HepG2 (cell line): ENCODE data around the gene KLF15. TPM values are rescaled to one million over a fixed set of nuclear protein-coding genes. Genes with fewer than 3 reads are reported as not detected.

Experiments
- ATAC-seq: fragments of 200-7000 bp; cut with Tn5 transposase; 3 replicates; pipeline ENCODE4 v1.9.1; 2020; ENCODE audit warnings: mild to moderate bottlenecking, moderate library complexity
- BruUV-seq: library from RNA; stranded (reverse); fragments of 400-500 nt; replicated peaks from 2 replicates; lab custom pipeline; 2021; lab: Mats Ljungman, UMichigan
- CTCF ChIA-PET: fragments of 300-600 bp; formaldehyde crosslinking; extraction: SDS; loops from one replicate; lab custom pipeline; 2021; ENCODE audit warnings: low total read pairs, inconsistent platforms, low intra/inter-chr PET ratio; lab: Yijun Ruan, JAX
- POLR2A ChIA-PET: fragments of 350-600 bp; sonication (Branson Sonifier 250); formaldehyde crosslinking; loops from one replicate; lab custom pipeline; 2020; ENCODE audit warnings: antibody characterized with exemption, inconsistent platforms; lab: Yijun Ruan, JAX
- DNase-seq: peaks from one replicate; pipeline ENCODE4 v3.0.0-alpha.2; 2015; ENCODE audit warnings: low spot score
- FAIRE-seq: peaks from 3 replicates; lab custom pipeline; 2011; peaks lifted over from hg19 to GRCh38; lab: Jason Lieb, UNC
- H2AFZ ChIP-seq: one replicate; pipeline ENCODE4 v1.6.1; 2011; ENCODE audit warnings: low read length, inconsistent platforms
- H3K27ac ChIP-seq: fragments of 300-600 bp; 3 replicates; pipeline ENCODE4 v1.8.0; 2011; ENCODE audit warnings: mixed run types, mild to moderate bottlenecking, mixed read lengths, low read length, inconsistent platforms; ENCODE audit not compliant: insufficient read depth; ENCODE audit errors: extremely low read length
- H3K27me3 ChIP-seq, 2 experiments: fragments of 200-600 bp in 1 of 2; 2 replicates in 1 of 2; 3 replicates in 1 of 2; pipeline versions ENCODE4 v1.6.0 to v1.8.0; 2011; ENCODE audit warnings: low read length in 2 of 2, mild to moderate bottlenecking in 2 of 2, moderate library complexity in 2 of 2, inconsistent platforms in 1 of 2; ENCODE audit not compliant: insufficient read depth in 2 of 2, control insufficient read depth in 1 of 2
- H3K36me3 ChIP-seq, 2 experiments: fragments of 200-600 bp in 1 of 2; replicated peaks in 1 of 2; 2 replicates in 1 of 2; 3 replicates in 1 of 2; pipeline versions ENCODE4 v1.5.1 to v1.8.0; 2011; ENCODE audit warnings: low read length in 2 of 2, inconsistent platforms in 1 of 2; ENCODE audit not compliant: insufficient read depth in 2 of 2, control insufficient read depth in 1 of 2
- H3K4me1 ChIP-seq: 2 replicates; pipeline ENCODE4 v1.5.1; 2012; ENCODE audit warnings: low read length, inconsistent platforms; ENCODE audit not compliant: insufficient read depth
- H3K4me2 ChIP-seq: 2 replicates; pipeline ENCODE4 v1.6.0; 2011; ENCODE audit warnings: low read depth, low read length, inconsistent platforms
- H3K4me3 ChIP-seq, 3 experiments: fragments of 200-600 bp in 1 of 3; sonication (generic), shearing (Covaris generic) in 1 of 3; replicated peaks in 1 of 3; 2 replicates each; pipeline ENCODE4 v1.5.1; 2011 to 2016; ENCODE audit warnings: low read length in 3 of 3, inconsistent platforms in 2 of 3, low read depth in 2 of 3, mild to moderate bottlenecking in 2 of 3, control low read depth in 1 of 3, mixed read lengths in 1 of 3; ENCODE audit not compliant: insufficient read depth in 1 of 3
- H3K79me2 ChIP-seq: one replicate; pipeline ENCODE4 v1.6.1; 2011; ENCODE audit warnings: low read length, inconsistent platforms; ENCODE audit not compliant: insufficient read depth
- H3K9ac ChIP-seq: 2 replicates; pipeline ENCODE4 v1.6.0; 2011; ENCODE audit warnings: mild to moderate bottlenecking, low read depth, low read length, inconsistent platforms; ENCODE audit not compliant: insufficient read depth
- H3K9me3 ChIP-seq: 2 replicates; pipeline ENCODE4 v1.5.1; 2012; ENCODE audit warnings: mild to moderate bottlenecking, low read length
- H4K20me1 ChIP-seq: 2 replicates; pipeline ENCODE4 v1.6.0; 2011; ENCODE audit warnings: inconsistent platforms, mild to moderate bottlenecking, low read length, moderate library complexity; ENCODE audit not compliant: insufficient read depth
- AKNA ChIP-seq: sonication (generic); formaldehyde crosslinking; IDR thresholded peaks from 2 replicates; pipeline ENCODE4 v1.4.0; 2020; ENCODE audit warnings: missing genetic modification reagents, borderline replicate concordance
- CSRNP1 ChIP-seq: sonication (generic); formaldehyde crosslinking; IDR thresholded peaks from 2 replicates; pipeline ENCODE4 v1.8.1; 2023; ENCODE audit warnings: mild to moderate bottlenecking, missing genetic modification reagents
- DBP ChIP-seq: sonication (generic); formaldehyde crosslinking; IDR thresholded peaks from 2 replicates; pipeline ENCODE4 v1.4.0; 2020; ENCODE audit warnings: missing genetic modification reagents; ENCODE audit errors: not compliant biosample characterization
- HDAC1 ChIP-seq: sonication (generic); formaldehyde crosslinking; IDR thresholded peaks from 2 replicates; pipeline ENCODE4 v1.5.1; 2020; ENCODE audit warnings: mild to moderate bottlenecking, missing genetic modification reagents
- MATR3 ChIP-seq: sonication (generic); formaldehyde crosslinking; IDR thresholded peaks from 2 replicates; pipeline ENCODE4 v1.4.0; 2020; ENCODE audit warnings: missing genetic modification reagents
- MTA3 ChIP-seq: sonication (generic); formaldehyde crosslinking; IDR thresholded peaks from 2 replicates; pipeline ENCODE4 v1.4.0; 2020; ENCODE audit warnings: missing genetic modification reagents
- PHF21A ChIP-seq: sonication (generic); formaldehyde crosslinking; IDR thresholded peaks from 2 replicates; pipeline ENCODE4 v1.5.0; 2020; ENCODE audit warnings: mild to moderate bottlenecking, missing genetic modification reagents
- SIX4 ChIP-seq: sonication (generic); formaldehyde crosslinking; IDR thresholded peaks from 2 replicates; pipeline ENCODE4 v1.4.0; 2020; ENCODE audit warnings: missing genetic modification reagents
- SOX6 ChIP-seq, 2 experiments: fragments of 450-650 bp in 1 of 2; sonication (generic) in 1 of 2; formaldehyde crosslinking in 1 of 2; IDR thresholded peaks; 2 replicates each; pipeline versions ENCODE4 v1.4.0 to v1.6.1; 2017 to 2020; ENCODE audit warnings: antibody characterized with exemption in 1 of 2, mild to moderate bottlenecking in 1 of 2, missing genetic modification reagents in 1 of 2
- ZBTB2 ChIP-seq: sonication (generic); formaldehyde crosslinking; IDR thresholded peaks from 2 replicates; pipeline ENCODE4 v1.8.0; 2022; ENCODE audit warnings: low read depth, missing genetic modification reagents
- ZEB1 ChIP-seq: IDR thresholded peaks from 2 replicates; pipeline ENCODE4 v1.6.1; 2012; ENCODE audit warnings: mild to moderate bottlenecking, low read depth, inconsistent platforms; ENCODE audit not compliant: insufficient replicate concordance
- ZNF354B ChIP-seq: sonication (generic); formaldehyde crosslinking; IDR thresholded peaks from 2 replicates; pipeline ENCODE4 v1.8.0; 2022; ENCODE audit warnings: mild to moderate bottlenecking, missing genetic modification reagents
- ZNF446 ChIP-seq: sonication (generic); formaldehyde crosslinking; IDR thresholded peaks from 2 replicates; pipeline ENCODE4 v1.5.0; 2020; ENCODE audit warnings: mild to moderate bottlenecking, missing genetic modification reagents
- ZNF557 ChIP-seq: sonication (generic); formaldehyde crosslinking; IDR thresholded peaks from 2 replicates; pipeline ENCODE4 v1.4.0; 2020; ENCODE audit warnings: missing genetic modification reagents
- ZNF777 ChIP-seq: sonication (generic); formaldehyde crosslinking; IDR thresholded peaks from 2 replicates; pipeline ENCODE4 v1.4.0; 2020; ENCODE audit warnings: missing genetic modification reagents
- ZSCAN31 ChIP-seq: sonication (generic); formaldehyde crosslinking; IDR thresholded peaks from 2 replicates; pipeline ENCODE4 v1.5.0; 2020; ENCODE audit warnings: low read depth, mild to moderate bottlenecking, missing genetic modification reagents
- WGBS: methylation state at CpG from one replicate; pipeline ENCODE4 v1.1.6; 2017; ENCODE audit warnings: low lambda C conversion rate; 5-methylcytosine and 5-hydroxymethylcytosine counted together
- in situ Hi-C: cut with HindIII; loops from 2 replicates; pipeline ENCODE4 v1.10.0; 2017; ENCODE audit warnings: low pct_unique_long_range_greater_than_20kb; ENCODE audit not compliant: extremely low pct_ligation_motif_present
- intact Hi-C: fragments of 100-400 bp; cut with micrococcal nuclease; formaldehyde crosslinking; loops from one replicate; pipeline ENCODE4 v1.10.0; 2022; ENCODE audit not compliant: unreplicated experiment
- polyA plus RNA-seq, 8 experiments: library from polyadenylated mRNA; depleted of rRNA in 3 of 8; stranded (reverse) in 7 of 8; unstranded in 1 of 8; fragments of >200 nt; fragmentation: Illumina TruSeq in 4 of 8; extraction: Trizol in 4 of 8; gene quantifications; 2 replicates each; pipeline versions ENCODE4 v1.2.1 to v1.2.3, GENCODE V29; 2011 to 2016; ENCODE audit warnings: low read depth in 4 of 8, missing spikeins in 1 of 8, mixed read lengths in 1 of 8; ENCODE audit not compliant: insufficient read depth in 1 of 8
- total RNA-seq, 5 experiments: library from RNA; depleted of rRNA; stranded (reverse); fragments of >200 nt; fragmentation: Illumina TruSeq; extraction: Trizol; gene quantifications; 2 replicates each; pipeline ENCODE4 v1.2.3, GENCODE V29; 2016; ENCODE audit warnings: low read depth in 1 of 5

The KLF15 gene
- total and polyA plus RNA-seq, 2 of the 13 experiments (the other 11 are each of a cell fraction or from before 2014, with no cell fraction given) = 7.1 to 7.8 TPM

- H3K4me3 ChIP-seq = no peak overlapping the region
- no peak for ATAC-seq
- POLR2A ChIA-PET = no interaction called here
- no peak for TF ChIP-seq ZSCAN31 (CRISPR knock-in tag)
- TF ChIP-seq ZNF777 (CRISPR knock-in tag) = no peak
- no peak for TF ChIP-seq SOX6 (IDR thresholded peaks at IDR 0.05)
- TF ChIP-seq SOX6 (CRISPR knock-in tag; IDR thresholded peaks at IDR 0.05) = no peak
- no peak for TF ChIP-seq ZNF446 (CRISPR knock-in tag)
- no peak for TF ChIP-seq HDAC1 (CRISPR knock-in tag)
- no peak for TF ChIP-seq DBP
- no peak for TF ChIP-seq AKNA (CRISPR knock-in tag)
- TF ChIP-seq SIX4 (CRISPR knock-in tag) = no peak
- no peak for TF ChIP-seq CSRNP1 (CRISPR knock-in tag)
- TF ChIP-seq PHF21A (CRISPR knock-in tag) = no peak
- no peak for TF ChIP-seq ZNF354B (CRISPR knock-in tag)
- TF ChIP-seq ZNF557 (CRISPR knock-in tag) = no peak
- TF ChIP-seq MTA3 (CRISPR knock-in tag) = no peak
- no peak for TF ChIP-seq ZBTB2 (CRISPR knock-in tag)
- no peak for TF ChIP-seq ZEB1
- no peak for TF ChIP-seq MATR3 (CRISPR knock-in tag)
- TF ChIP-seq, all 625 proteins: peak for 0
- Histone ChIP-seq H4K20me1 (no peaks in the 10 kb centered on the region), H3K79me2 (no peaks in the 10 kb centered on the region), H3K27ac (no peak overlapping the region), H3K36me3 (no peaks in the 10 kb centered on the region), H3K27me3 (peaks cover 0 to 27% of the 10 kb centered on the region in 2 experiments; a peak in 2 of 5 replicates), H3K9me3 (no peaks in the 10 kb centered on the region), H2AFZ (no peak overlapping the region), H3K4me2 (no peak overlapping the region), H3K4me1 (peaks cover 13% of the 10 kb centered on the region), H3K9ac (no peak overlapping the region)
- FAIRE-seq (no peak), DNase-seq (no peak)
- in situ Hi-C loops = loop anchor here (5.0 kb wide), 1 partner anchor 144 kb away; no protein-coding TSS in a partner anchor
- CTCF ChIA-PET = interaction anchor here (0.7 kb wide), 1 partner anchor 146 kb away, joined by 5 read pairs; no protein-coding TSS in a partner anchor
- no TSS peak for BruUV-seq
- intact Hi-C loops = no loop called here
- WGBS = 0% methylated on average over 1 of the region's 1 CpG
Measured at GRCh38 chr3:126391631-126392030, 34.4 kb upstream of the KLF15 start.
